Mesenchymal stem cell (in vitro differentiated cells and primary cell): ENCODE results near the gene TBC1D12.

Experiments used
- DNase-seq: peaks from one replicate; pipeline ENCODE4 v3.0.0-alpha.2; 2013
- H2AFZ ChIP-seq: one replicate; pipeline ENCODE4 v1.6.1; 2013; ENCODE audit warnings: low read depth, mild to moderate bottlenecking, control low read depth, inconsistent platforms, low read length, moderate library complexity
- H2AK5ac ChIP-seq: 2 replicates; pipeline ENCODE4 v1.6.1; 2013; ENCODE audit warnings: low read length, moderate library complexity, mild to moderate bottlenecking, inconsistent platforms; ENCODE audit not compliant: severe bottlenecking
- H2BK120ac ChIP-seq: one replicate; pipeline ENCODE4 v1.6.1; 2013; ENCODE audit warnings: low read depth, mild to moderate bottlenecking, inconsistent platforms, low read length, moderate library complexity
- H2BK12ac ChIP-seq, 2 experiments: one replicate each; pipeline ENCODE4 v1.6.1; 2013; ENCODE audit warnings: inconsistent platforms in 2 of 2, low read length in 2 of 2, mild to moderate bottlenecking in 2 of 2, moderate library complexity in 2 of 2, control low read depth in 1 of 2
- H2BK15ac ChIP-seq: one replicate; pipeline ENCODE4 v1.6.1; 2013; ENCODE audit warnings: mild to moderate bottlenecking, low read depth, inconsistent platforms; ENCODE audit not compliant: poor library complexity, severe bottlenecking
- H2BK5ac ChIP-seq: 2 replicates; pipeline ENCODE4 v1.6.1; 2013; ENCODE audit warnings: low read depth, mild to moderate bottlenecking, low read length, control low read depth, inconsistent platforms; ENCODE audit not compliant: poor library complexity, severe bottlenecking
- H3K14ac ChIP-seq, 2 experiments: one replicate each; pipeline ENCODE4 v1.6.1; 2013; ENCODE audit warnings: inconsistent platforms in 2 of 2, low read length in 2 of 2, control low read depth in 1 of 2, mild to moderate bottlenecking in 1 of 2, moderate library complexity in 1 of 2
- H3K18ac ChIP-seq, 2 experiments: one replicate each; pipeline ENCODE4 v1.6.1; 2013; ENCODE audit warnings: inconsistent platforms in 2 of 2, low read length in 2 of 2, control low read depth in 1 of 2, low read depth in 1 of 2, mild to moderate bottlenecking in 1 of 2
- H3K23ac ChIP-seq, 2 experiments: one replicate each; pipeline ENCODE4 v1.6.1; 2013; ENCODE audit warnings: inconsistent platforms in 2 of 2, low read length in 2 of 2, mild to moderate bottlenecking in 2 of 2, moderate library complexity in 2 of 2, control low read depth in 1 of 2
- H3K27ac ChIP-seq: 2 replicates; pipeline ENCODE4 v1.5.1; 2013; ENCODE audit warnings: mild to moderate bottlenecking, moderate library complexity, low read length, control low read depth, inconsistent platforms; ENCODE audit not compliant: poor library complexity, severe bottlenecking
- H3K27me3 ChIP-seq, 2 experiments: 2 replicates each; pipeline versions ENCODE4 v1.6.1 to v1.7.0; 2013; ENCODE audit warnings: low read length in 2 of 2, mild to moderate bottlenecking in 2 of 2, moderate library complexity in 2 of 2, control low read depth in 1 of 2, inconsistent platforms in 1 of 2; ENCODE audit not compliant: control insufficient read depth in 1 of 2, insufficient read depth in 1 of 2
- H3K36me3 ChIP-seq, 2 experiments: 2 replicates each; pipeline versions ENCODE4 v1.6.1 to v1.7.0; 2013; ENCODE audit warnings: low read length in 2 of 2, control low read depth in 1 of 2, inconsistent platforms in 1 of 2, low read depth in 1 of 2, mild to moderate bottlenecking in 1 of 2; ENCODE audit not compliant: insufficient read depth in 2 of 2, control insufficient read depth in 1 of 2
- H3K4ac ChIP-seq, 2 experiments: one replicate each; pipeline ENCODE4 v1.6.1; 2013; ENCODE audit warnings: inconsistent platforms in 2 of 2, low read length in 2 of 2, mild to moderate bottlenecking in 2 of 2, moderate library complexity in 2 of 2, control low read depth in 1 of 2, low read depth in 1 of 2
- H3K4me1 ChIP-seq: 2 replicates; pipeline ENCODE4 v1.6.1; 2013; ENCODE audit warnings: low read depth, low read length, control low read depth; ENCODE audit not compliant: control insufficient read depth, insufficient read depth
- H3K4me2 ChIP-seq: 2 replicates; pipeline ENCODE4 v1.6.1; 2013; ENCODE audit warnings: low read length, mild to moderate bottlenecking, inconsistent platforms; ENCODE audit not compliant: poor library complexity, severe bottlenecking
- H3K4me3 ChIP-seq, 2 experiments: 2 replicates each; pipeline versions ENCODE4 v1.5.1 to v1.7.0; 2013; ENCODE audit warnings: low read length in 2 of 2, mild to moderate bottlenecking in 2 of 2, control low read depth in 1 of 2, low read depth in 1 of 2; ENCODE audit not compliant: insufficient read depth in 1 of 2
- H3K79me1 ChIP-seq: replicated peaks from 2 replicates; pipeline ENCODE4 v1.6.1; 2013; ENCODE audit warnings: mild to moderate bottlenecking, control low read depth, low read length, inconsistent platforms; ENCODE audit not compliant: poor library complexity, severe bottlenecking
- H3K9ac ChIP-seq: 2 replicates; pipeline ENCODE4 v1.7.0; 2013; ENCODE audit warnings: mild to moderate bottlenecking, low read length, moderate library complexity
- H3K9me3 ChIP-seq: 2 replicates; pipeline ENCODE4 v1.7.0; 2013; ENCODE audit warnings: mild to moderate bottlenecking, low read length; ENCODE audit not compliant: control insufficient read depth
- H4K8ac ChIP-seq: one replicate; pipeline ENCODE4 v1.6.1; 2013; ENCODE audit warnings: inconsistent platforms, mild to moderate bottlenecking, low read length, moderate library complexity
- H4K91ac ChIP-seq: one replicate; pipeline ENCODE4 v1.6.1; 2013; ENCODE audit warnings: mild to moderate bottlenecking, low read length, inconsistent platforms
- WGBS: methylation state at CpG from one replicate; pipeline ENCODE4 v1.1.7; 2013; ENCODE audit warnings: mixed read lengths; 5-methylcytosine and 5-hydroxymethylcytosine counted together

Gene TBC1D12

DNA sequence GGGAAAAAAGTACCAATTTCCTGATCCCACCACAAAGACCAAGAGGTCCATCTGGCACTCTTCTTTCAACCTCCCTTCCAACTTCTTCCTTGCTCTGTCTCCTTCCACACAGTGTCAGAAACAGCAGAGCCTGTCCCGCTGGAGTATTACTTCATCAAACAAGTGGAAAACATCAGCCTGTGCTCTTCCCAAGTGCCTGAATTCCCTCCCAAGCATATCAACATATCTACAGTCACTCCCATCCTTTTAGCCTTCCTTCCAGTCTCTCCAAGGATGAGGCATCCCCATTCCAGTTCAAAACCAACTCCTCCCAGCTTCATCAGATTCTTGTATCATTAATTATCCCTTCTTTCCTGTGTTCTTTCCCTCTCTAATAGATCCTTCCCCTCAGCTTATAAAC lies 37.9 kb upstream of the TBC1D12 start:
- no peak for DNase-seq
- no peak overlapping the region for H3K27ac ChIP-seq

DNA sequence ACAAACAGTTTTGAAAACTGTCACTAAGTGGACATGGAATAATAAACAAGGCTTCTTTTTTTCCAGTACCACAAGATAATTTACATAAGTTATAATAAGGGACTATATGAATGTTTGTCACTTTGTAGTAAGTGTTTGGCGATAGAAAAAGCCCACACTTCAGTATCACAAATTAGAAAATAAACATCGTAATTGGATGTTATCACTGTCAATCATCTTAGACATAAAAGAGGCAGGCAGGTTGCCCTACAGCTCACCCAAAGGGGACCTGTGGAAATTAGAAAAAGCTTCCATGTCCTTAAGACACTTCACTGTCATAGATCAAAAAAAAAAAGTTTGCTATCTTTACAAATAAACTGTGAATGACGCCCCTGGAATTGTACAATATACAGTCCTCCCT lies 36.0 kb upstream of the TBC1D12 start:
- no peak overlapping the region for H3K4me3 ChIP-seq
- no peaks in the 10 kb centered on the region for H3K27me3 ChIP-seq
- H3K79me1 ChIP-seq, result no peaks in the 10 kb centered on the region
- WGBS, result 98% methylated on average over 2 of the region's 3 CpGs
- H4K8ac ChIP-seq, result no peak overlapping the region
- H3K9me3 ChIP-seq, result no peaks in the 10 kb centered on the region
- H3K27ac ChIP-seq, result no peak overlapping the region
- no peak for DNase-seq
- no peak overlapping the region for H2BK120ac ChIP-seq
- H3K14ac ChIP-seq, result no peak overlapping the region
- no peak overlapping the region for H2AFZ ChIP-seq
- H3K9ac ChIP-seq, result no peak overlapping the region
- H3K23ac ChIP-seq, result no peak overlapping the region
- no peak overlapping the region for H2AK5ac ChIP-seq
- H3K18ac ChIP-seq, result no peak overlapping the region
- no peak overlapping the region for H4K91ac ChIP-seq
- no peak overlapping the region for H2BK15ac ChIP-seq
- H3K4me2 ChIP-seq, result no peak overlapping the region
- H2BK12ac ChIP-seq, result no peak overlapping the region
- no peak overlapping the region for H3K4ac ChIP-seq
- peaks cover 1% of the 10 kb centered on the region for H3K4me1 ChIP-seq
- no peak overlapping the region for H2BK5ac ChIP-seq
- no peaks in the 10 kb centered on the region for H3K36me3 ChIP-seq

More for the DNA sequence above, 37.9 kb upstream of the TBC1D12 start:
- no peak overlapping the region for H3K23ac ChIP-seq
- no peak overlapping the region for H3K4me2 ChIP-seq
- H3K36me3 ChIP-seq, result peaks cover 0 to 7% of the 10 kb centered on the region in 2 experiments
- no peak overlapping the region for H3K14ac ChIP-seq
- H2BK5ac ChIP-seq, result no peak overlapping the region
- no peak overlapping the region for H2BK12ac ChIP-seq
- no peak overlapping the region for H2BK120ac ChIP-seq
- H3K4me1 ChIP-seq, result peaks cover 3% of the 10 kb centered on the region
- no peak overlapping the region for H3K4ac ChIP-seq
- no peaks in the 10 kb centered on the region for H3K9me3 ChIP-seq
- no peak overlapping the region for H3K18ac ChIP-seq
- H3K9ac ChIP-seq, result no peak overlapping the region
- H3K27me3 ChIP-seq, result no peaks in the 10 kb centered on the region
- peaks cover 3% of the 10 kb centered on the region for H3K79me1 ChIP-seq
- H2AK5ac ChIP-seq, result no peak overlapping the region
- H3K4me3 ChIP-seq, result no peak overlapping the region
- H2BK15ac ChIP-seq, result no peak overlapping the region
- no peak overlapping the region for H2AFZ ChIP-seq
- WGBS, result 99% methylated on average over 1 of the region's 1 CpG
- H4K8ac ChIP-seq, result no peak overlapping the region
- no peak overlapping the region for H4K91ac ChIP-seq

DNA sequence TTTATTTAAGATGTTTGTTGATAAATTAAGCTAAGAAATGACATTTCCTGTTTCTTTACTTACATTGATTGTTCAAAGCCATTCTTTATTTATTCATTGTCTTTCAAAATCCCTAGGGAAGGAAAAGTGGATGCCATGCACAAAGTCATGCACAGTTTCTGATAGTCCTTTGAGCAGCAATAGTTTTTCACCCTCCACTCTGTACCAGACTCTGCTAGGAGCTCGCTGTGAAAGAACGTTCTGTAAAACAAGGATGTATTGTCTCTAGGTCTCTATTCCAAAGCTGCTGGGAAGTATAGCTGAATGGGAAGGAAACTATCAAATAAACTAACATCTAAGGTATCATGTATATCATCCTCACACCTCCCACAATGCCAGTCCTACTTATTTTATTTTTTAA lies 31.8 kb upstream of the TBC1D12 start:
- no peak overlapping the region for H4K8ac ChIP-seq
- no peak overlapping the region for H2BK15ac ChIP-seq
- no peak overlapping the region for H3K9ac ChIP-seq
- no peak overlapping the region for H3K4me3 ChIP-seq
- no peaks in the 10 kb centered on the region for H3K9me3 ChIP-seq
- no peak overlapping the region for H3K4me2 ChIP-seq
- no peak for DNase-seq
- H3K23ac ChIP-seq, result no peak overlapping the region
- H3K14ac ChIP-seq, result no peak overlapping the region
- no peak overlapping the region for H2AFZ ChIP-seq
- H2BK12ac ChIP-seq, result no peak overlapping the region
- no peaks in the 10 kb centered on the region for H3K4me1 ChIP-seq
- H3K27me3 ChIP-seq, result no peaks in the 10 kb centered on the region
- no peak overlapping the region for H3K27ac ChIP-seq
- no peak overlapping the region for H3K18ac ChIP-seq
- H3K4ac ChIP-seq, result no peak overlapping the region
- no peak overlapping the region for H4K91ac ChIP-seq
- no peak overlapping the region for H2BK120ac ChIP-seq
- H2BK5ac ChIP-seq, result no peak overlapping the region
- WGBS, result 83% methylated on average over 1 of the region's 2 CpGs
- H2AK5ac ChIP-seq, result no peak overlapping the region
- H3K79me1 ChIP-seq, result no peaks in the 10 kb centered on the region
- no peaks in the 10 kb centered on the region for H3K36me3 ChIP-seq

DNA sequence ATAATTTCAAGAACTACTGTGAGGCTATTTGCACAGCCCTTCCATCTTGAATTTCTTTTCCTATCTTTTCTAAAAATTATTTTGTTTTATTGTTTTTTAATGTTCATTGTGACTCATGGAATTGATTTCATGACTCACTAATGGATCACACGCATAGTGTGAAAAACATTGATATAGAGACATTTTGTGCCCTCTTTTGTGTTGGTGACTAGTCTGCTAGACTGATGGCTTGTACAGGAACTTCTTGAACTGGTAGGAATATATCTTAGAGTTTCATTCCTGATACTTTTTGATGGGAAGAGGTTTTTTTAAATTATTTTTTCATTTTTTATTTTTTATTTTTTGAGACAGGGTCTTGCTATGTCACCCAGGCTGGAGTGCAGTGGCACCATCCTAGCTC lies 27.0 kb upstream of the TBC1D12 start:
- no peak overlapping the region for H3K4me3 ChIP-seq
- H3K79me1 ChIP-seq, result no peaks in the 10 kb centered on the region
- no peak for DNase-seq
- WGBS, result 97% methylated on average over 1 of the region's 1 CpG
- no peaks in the 10 kb centered on the region for H3K4me1 ChIP-seq
- H4K91ac ChIP-seq, result no peak overlapping the region
- no peak overlapping the region for H2BK120ac ChIP-seq
- no peak overlapping the region for H4K8ac ChIP-seq
- no peaks in the 10 kb centered on the region for H3K36me3 ChIP-seq
- no peak overlapping the region for H3K4ac ChIP-seq
- no peak overlapping the region for H3K14ac ChIP-seq
- H3K27ac ChIP-seq, result no peak overlapping the region
- no peak overlapping the region for H2BK15ac ChIP-seq
- H2BK12ac ChIP-seq, result no peak overlapping the region
- H3K18ac ChIP-seq, result no peak overlapping the region
- no peaks in the 10 kb centered on the region for H3K27me3 ChIP-seq
- no peak overlapping the region for H3K9ac ChIP-seq
- H3K4me2 ChIP-seq, result no peak overlapping the region
- no peak overlapping the region for H2AFZ ChIP-seq
- H3K23ac ChIP-seq, result no peak overlapping the region
- no peak overlapping the region for H2BK5ac ChIP-seq
- no peaks in the 10 kb centered on the region for H3K9me3 ChIP-seq
- no peak overlapping the region for H2AK5ac ChIP-seq
